GM21526 (cell line): ENCODE results near the gene CDH12.
"Not testable (repeated sequence)": the region's sequence is repeated elsewhere in the genome, so short reads cannot be mapped to it uniquely, and the experiment has no call there.

Source experiments
- ATAC-seq: cut with Tn5 transposase; IDR thresholded peaks from one replicate; pipeline ENCODE4 v1.9.1; 2021; ENCODE audit warnings: moderate library complexity; ENCODE audit not compliant: unreplicated experiment, low FRiP score

Gene CDH12

GRCh38 chr5:22590677-22591268 is 262.4 kb downstream of the CDH12 start:
- no peak for ATAC-seq

- ATAC-seq, result no peak
Observed at GRCh38 chr5:22577711-22578110, 275.4 kb downstream of the CDH12 start.

GRCh38 chr5:22577006-22577405 is 276.1 kb downstream of the CDH12 start:
- ATAC-seq, result no peak

- ATAC-seq, result no peak
Observed at GRCh38 chr5:22572941-22573340, 280.2 kb downstream of the CDH12 start.

GRCh38 chr5:22567983-22568382 is 285.2 kb downstream of the CDH12 start:
- no peak for ATAC-seq

- ATAC-seq, result no peak
Observed at GRCh38 chr5:22560147-22560546, 293.0 kb downstream of the CDH12 start.

GRCh38 chr5:22557251-22557650 is 295.9 kb downstream of the CDH12 start:
- ATAC-seq, result no peak

- no peak for ATAC-seq
Observed at GRCh38 chr5:22554475-22554874, 298.7 kb downstream of the CDH12 start.

- no peak for ATAC-seq
Observed at GRCh38 chr5:22549876-22550671, 303.1 kb downstream of the CDH12 start.

GRCh38 chr5:22542340-22542739 is 310.8 kb downstream of the CDH12 start:
- no peak for ATAC-seq

GRCh38 chr5:22541037-22541436 is 312.1 kb downstream of the CDH12 start:
- ATAC-seq, result no peak

GRCh38 chr5:22539762-22540161 is 313.4 kb downstream of the CDH12 start:
- no peak for ATAC-seq

GRCh38 chr5:22531986-22532385 is 321.2 kb downstream of the CDH12 start:
- no peak for ATAC-seq

- no peak for ATAC-seq
Observed at GRCh38 chr5:22521521-22521920, 331.6 kb downstream of the CDH12 start.

GRCh38 chr5:22516497-22516896 is 336.6 kb downstream of the CDH12 start:
- ATAC-seq, result not testable (repeated sequence)

GRCh38 chr5:22514231-22514630 is 338.9 kb downstream of the CDH12 start:
- no peak for ATAC-seq

GRCh38 chr5:22505891-22506290 is 347.3 kb downstream of the CDH12 start:
- no peak for ATAC-seq

- no peak for ATAC-seq
Observed at GRCh38 chr5:22504411-22504810, 348.7 kb downstream of the CDH12 start.

GRCh38 chr5:22500556-22500955 is 352.6 kb downstream of the CDH12 start:
- no peak for ATAC-seq

- ATAC-seq, result no peak
Observed at GRCh38 chr5:22496666-22497065, 356.5 kb downstream of the CDH12 start.

- no peak for ATAC-seq
Observed at GRCh38 chr5:22495016-22495720, 358.0 kb downstream of the CDH12 start.

- no peak for ATAC-seq
Observed at GRCh38 chr5:22488427-22488826, 364.7 kb downstream of the CDH12 start.
